Measurements from ENCODE around the gene CTNNA2.

The CTNNA2 gene

GRCh38 chr2:80288576-80288975 is 775.7 kb downstream of the CTNNA2 start:
- DNase-seq (ENCODE audit: low read depth): no peak

GRCh38 chr2:80291656-80292055 is 778.8 kb downstream of the CTNNA2 start:
- no peak for DNase-seq (ENCODE audit: low read depth)

DNA sequence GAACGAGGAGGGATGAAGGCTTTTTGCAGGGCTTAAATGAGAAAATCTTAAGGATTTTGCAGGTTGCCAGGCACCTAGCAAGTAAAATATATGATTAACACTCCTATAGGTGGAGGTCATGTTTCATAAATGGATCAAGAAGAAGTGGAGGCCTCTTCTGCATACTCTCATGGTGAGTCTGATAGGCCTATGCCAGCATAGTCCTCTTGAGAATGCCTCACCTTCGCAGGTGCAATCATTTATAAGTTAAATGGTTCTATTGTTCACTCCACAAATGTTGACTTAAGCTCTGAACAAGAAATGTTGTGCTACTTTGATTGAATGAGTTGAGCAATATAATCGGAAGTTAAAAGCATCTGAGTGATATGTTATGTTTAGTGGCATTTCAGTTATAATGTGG is 779.6 kb downstream of the CTNNA2 start:
- no peak for DNase-seq (ENCODE audit: low read depth)

GRCh38 chr2:80293039-80293438 is 780.2 kb downstream of the CTNNA2 start:
- DNase-seq (ENCODE audit: low read depth): no peak

GRCh38 chr2:80298954-80299353 is 786.1 kb downstream of the CTNNA2 start:
- DNase-seq (ENCODE audit: low read depth): no peak

- DNase-seq (ENCODE audit: low read depth): no peak
These were observed 786.8 kb downstream of the CTNNA2 start for GRCh38 chr2:80299661-80300060.

- DNase-seq (ENCODE audit: low read depth): no peak
These were observed 787.5 kb downstream of the CTNNA2 start for GRCh38 chr2:80300346-80300745.

GRCh38 chr2:80300954-80301353 is 788.1 kb downstream of the CTNNA2 start:
- no peak for DNase-seq (ENCODE audit: low read depth)

DNA sequence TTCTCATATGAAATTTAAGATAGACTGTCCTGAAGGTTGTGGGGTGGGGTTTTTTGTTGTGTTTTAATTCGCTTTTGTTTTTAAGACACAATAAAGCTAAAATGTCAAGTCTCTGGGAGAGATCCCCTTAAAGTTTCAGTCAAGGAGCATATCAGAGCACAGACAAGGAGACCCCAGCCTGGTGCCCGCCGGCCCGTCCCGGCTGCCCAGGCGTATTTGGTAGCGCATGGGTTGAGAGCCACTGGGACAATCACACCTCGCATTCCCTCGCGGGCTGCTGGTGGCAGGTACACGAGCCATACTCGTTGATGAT is 789.1 kb downstream of the CTNNA2 start:
- DNase-seq (ENCODE audit: low read depth): no peak

- no peak for DNase-seq (ENCODE audit: low read depth)
These were observed 789.6 kb downstream of the CTNNA2 start for GRCh38 chr2:80302314-80303005.

- DNase-seq (ENCODE audit: low read depth): no peak
These were observed 790.4 kb downstream of the CTNNA2 start for GRCh38 chr2:80303006-80303908.

- no peak for DNase-seq (ENCODE audit: low read depth)
These were observed 791.3 kb downstream of the CTNNA2 start, which contains the start of gene LRRTM1 for GRCh38 chr2:80303909-80304837. TSS of gene LRRTM1 (minus strand) at chr2:80304752. CDS start at chr2:80303819, 933 bp downstream.

GRCh38 chr2:80311304-80311703 is 798.5 kb downstream of the CTNNA2 start:
- no peak for DNase-seq (ENCODE audit: low read depth)

- no peak for DNase-seq (ENCODE audit: low read depth)
These were observed 799.5 kb downstream of the CTNNA2 start for GRCh38 chr2:80312282-80312839.

DNA sequence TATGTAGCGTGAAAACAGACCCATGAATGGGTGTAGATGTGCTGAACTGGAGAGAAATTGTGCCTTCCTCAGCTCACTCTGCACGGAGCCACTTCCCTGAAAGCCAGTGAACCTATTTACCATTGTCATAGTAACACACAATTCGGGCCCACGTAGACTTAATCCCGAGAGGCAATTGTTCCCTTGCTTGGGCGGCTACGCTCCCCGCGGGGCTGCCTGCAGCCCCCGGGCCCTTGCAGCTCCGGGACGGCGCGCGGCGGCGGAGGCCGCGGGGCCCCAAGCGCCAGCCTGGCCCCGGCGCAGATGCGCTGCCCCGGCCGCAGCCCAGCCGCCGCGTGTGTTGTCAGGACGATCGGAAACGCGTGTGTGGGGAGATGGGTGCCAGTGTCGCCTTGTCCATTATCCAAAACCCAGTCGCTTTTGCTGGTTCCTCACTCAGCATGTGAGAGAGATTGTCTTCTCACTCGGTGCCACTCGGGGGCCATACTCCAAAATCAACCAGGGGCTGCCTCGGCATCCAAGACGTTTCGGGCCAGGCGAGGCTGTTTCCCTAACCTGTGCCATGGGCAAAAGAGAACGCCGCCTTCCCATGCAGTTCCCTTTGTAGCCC is 809.6 kb downstream of the CTNNA2 start:
- no peak for DNase-seq (ENCODE audit: low read depth)

GRCh38 chr2:80322958-80323357 is 810.1 kb downstream of the CTNNA2 start:
- no peak for DNase-seq (ENCODE audit: low read depth)

- DNase-seq (ENCODE audit: low read depth): no peak
These were observed 810.8 kb downstream of the CTNNA2 start for GRCh38 chr2:80323610-80324009.

DNA sequence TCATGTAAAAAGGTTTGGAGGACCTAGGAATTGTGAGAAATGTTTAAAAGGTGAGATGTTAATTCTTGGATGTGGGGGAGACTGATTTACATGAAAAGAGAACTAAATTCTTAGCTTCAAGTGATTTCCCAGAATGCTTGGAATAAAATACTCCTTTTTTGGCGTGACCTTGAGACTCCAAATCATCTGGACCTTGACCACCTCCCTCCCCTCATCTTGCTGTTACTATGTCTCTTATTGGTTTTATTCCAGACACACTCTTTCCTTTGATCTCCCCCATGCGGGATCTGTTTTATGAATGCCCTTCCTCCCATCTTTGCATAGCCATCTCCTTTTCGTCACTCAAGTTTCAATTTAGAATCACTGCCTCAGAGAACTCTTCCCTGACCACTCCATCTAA is 811.7 kb downstream of the CTNNA2 start:
- DNase-seq (ENCODE audit: low read depth): no peak

DNA sequence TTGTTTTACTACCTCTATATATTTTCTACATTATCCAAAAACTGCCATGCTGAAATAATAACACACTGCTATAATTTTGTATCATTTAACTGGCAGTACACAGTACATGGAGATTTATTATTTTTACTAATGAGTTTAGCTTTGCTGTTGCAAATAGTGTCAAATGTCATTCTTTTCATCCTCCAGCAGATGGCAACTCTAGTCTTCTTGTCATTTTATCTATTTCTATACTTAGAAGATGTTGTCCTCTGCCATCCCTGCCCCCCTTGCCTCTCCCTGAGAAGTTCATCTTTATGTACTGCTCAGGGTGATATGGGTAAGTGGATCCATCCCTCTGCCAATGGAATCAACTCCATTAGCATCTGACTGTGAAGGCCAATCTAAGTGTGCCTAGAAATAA is 813.4 kb downstream of the CTNNA2 start:
- no peak for DNase-seq (ENCODE audit: low read depth)

DNA sequence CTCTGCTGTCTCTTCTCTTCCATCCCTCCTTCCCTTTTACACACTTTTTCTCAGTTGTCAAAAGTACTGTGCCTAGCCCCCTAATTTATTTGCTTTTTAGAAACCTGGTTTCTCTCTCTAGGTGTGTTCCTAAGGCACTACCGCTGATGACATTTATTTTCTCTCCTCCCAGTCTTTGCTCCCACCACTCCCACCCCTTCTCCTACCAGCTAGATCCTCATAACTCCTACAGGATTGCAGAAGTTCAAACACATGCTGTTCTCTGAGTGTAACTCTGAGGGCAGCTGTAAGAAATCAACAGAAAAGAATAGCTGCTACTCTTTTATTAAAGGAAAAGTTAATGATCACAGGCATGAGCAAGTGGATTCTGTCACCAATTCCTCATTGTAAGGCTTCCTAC is 814.0 kb downstream of the CTNNA2 start:
- no peak for DNase-seq (ENCODE audit: low read depth)

DNA sequence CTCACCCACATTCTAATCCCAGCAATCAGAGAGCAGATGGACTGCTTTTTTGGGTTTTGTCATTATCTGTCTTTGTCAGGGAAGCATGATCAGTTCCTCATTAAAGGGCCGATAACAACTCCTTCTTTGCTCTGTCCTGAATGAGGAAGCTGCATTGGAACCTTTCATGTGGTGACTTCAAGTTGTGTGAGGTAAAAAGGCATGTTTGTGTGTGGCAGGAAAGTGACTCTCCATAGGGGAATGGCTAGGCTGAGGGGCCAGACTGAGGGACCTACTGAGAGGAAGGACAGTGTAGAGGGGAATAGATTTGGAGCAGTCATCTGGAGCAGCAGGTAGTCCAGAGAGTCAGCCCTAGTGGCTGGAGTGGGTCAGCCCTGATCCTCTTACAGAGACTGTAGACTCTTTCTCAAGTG is 815.3 kb downstream of the CTNNA2 start:
- DNase-seq (ENCODE audit: low read depth): no peak

DNA sequence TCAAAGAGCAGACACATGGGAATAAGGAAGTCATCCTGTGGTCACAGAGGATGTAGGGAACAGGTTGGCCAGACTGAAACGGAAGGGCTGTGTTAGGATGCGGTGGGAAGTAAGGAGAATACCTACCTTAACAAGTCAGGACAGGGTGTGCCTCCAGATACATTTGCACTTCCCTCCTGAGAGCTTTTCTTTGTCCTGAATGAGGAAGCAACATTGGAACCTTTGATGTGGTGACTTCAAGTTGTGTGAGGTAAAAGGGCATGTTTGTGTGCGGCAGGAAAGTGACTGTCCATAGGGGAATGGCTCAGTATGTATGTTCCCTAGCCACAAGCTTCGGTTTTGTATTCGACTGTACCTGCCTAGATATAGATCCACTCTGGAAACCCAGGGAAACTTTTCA is 816.6 kb downstream of the CTNNA2 start:
- DNase-seq (ENCODE audit: low read depth): no peak

All from T-helper 22 cell (primary cell).